Measurements from ENCODE around the gene THOC3.
"Not testable (repeated sequence)": the region's sequence is repeated elsewhere in the genome, so short reads cannot be mapped to it uniquely, and the experiment has no call there.

GRCh38 chr5:175967471-175968372 lies at the start of gene THOC3:
- not testable (repeated sequence) for TF ChIP-seq EZH2 (IDR thresholded peaks at IDR 0.05; ENCODE audit: borderline replicate concordance, low read depth, low read length, poor library complexity, severe bottlenecking); CTCF (conservative IDR thresholded peaks at IDR 0.05; ENCODE audit: low read depth, low read length)

Measured in A673 (cell line).